Measurements from ENCODE around the gene VPS45.
"Not testable (repeated sequence)": the region's sequence is repeated elsewhere in the genome, so short reads cannot be mapped to it uniquely, and the experiment has no call there.

VPS45 gene

DNA sequence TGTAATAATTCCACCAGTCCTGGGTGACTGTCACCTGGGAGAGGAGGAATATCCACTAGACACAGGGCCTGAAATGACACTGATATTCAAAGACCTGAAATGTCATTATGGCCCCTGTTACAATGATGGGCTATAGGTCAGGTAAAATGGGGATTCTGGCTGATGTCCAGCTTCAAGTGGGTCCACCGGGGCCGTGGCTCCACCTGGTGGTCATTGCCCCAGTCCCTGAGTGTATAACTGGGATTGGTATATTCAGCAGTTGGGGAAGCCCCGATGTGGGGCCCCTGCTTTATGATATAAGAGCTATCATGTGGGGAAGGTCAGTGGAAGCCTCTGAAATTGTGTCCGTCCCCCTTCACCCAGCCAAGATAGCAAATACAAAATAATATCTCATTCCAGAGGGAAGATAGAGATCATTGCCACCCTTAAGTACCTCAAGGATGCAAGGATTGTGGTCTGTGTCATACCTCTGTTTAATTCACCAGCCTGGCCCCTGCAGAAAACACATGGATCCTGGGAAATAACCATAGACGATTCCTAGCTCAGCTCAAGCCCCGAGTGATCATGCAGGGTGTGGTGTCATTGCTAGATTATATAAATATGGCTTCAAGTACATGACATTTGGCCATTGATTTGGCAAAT, 101.5 kb downstream of the VPS45 start:
- H3K4me1 Mint-ChIP-seq (ENCODE audit: low read depth): peaks cover 19% of the 10 kb centered on the region

DNA sequence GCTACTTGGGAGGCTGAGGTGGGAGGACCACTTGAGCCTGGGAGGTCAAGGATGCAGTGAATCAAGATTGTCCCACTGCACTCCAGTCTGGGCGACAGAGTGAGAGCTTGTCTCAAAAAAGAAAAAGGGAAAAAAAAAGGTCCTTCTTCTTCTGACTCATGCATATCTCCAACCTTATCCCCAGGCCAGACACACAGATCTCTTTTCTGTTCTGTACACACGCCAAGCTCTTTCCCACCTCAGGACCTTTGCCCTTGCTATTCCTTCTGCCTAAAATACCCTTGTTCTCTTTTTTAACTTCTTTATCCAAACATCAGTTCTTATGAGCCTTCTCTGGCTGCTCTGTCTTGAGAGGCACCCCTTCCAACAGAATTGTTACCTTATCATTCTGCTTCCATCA, 104.2 kb downstream of the VPS45 start:
- Mint-ChIP-seq H3K9me3 (no peaks in the 10 kb centered on the region), H3K4me3 (no peak overlapping the region), H3K27me3 (no peaks in the 10 kb centered on the region), H3K27ac (no peak overlapping the region), H3K36me3 (ENCODE audit: low read depth) (no peaks in the 10 kb centered on the region), H3K4me1 (ENCODE audit: low read depth) (no peaks in the 10 kb centered on the region)

More for the DNA sequence above, 101.5 kb downstream of the VPS45 start:
- Mint-ChIP-seq H3K4me3 (no peak overlapping the region), H3K36me3 (ENCODE audit: low read depth) (no peaks in the 10 kb centered on the region), H3K27ac (no peak overlapping the region), H3K9me3 (no peaks in the 10 kb centered on the region), H3K27me3 (no peaks in the 10 kb centered on the region)

DNA sequence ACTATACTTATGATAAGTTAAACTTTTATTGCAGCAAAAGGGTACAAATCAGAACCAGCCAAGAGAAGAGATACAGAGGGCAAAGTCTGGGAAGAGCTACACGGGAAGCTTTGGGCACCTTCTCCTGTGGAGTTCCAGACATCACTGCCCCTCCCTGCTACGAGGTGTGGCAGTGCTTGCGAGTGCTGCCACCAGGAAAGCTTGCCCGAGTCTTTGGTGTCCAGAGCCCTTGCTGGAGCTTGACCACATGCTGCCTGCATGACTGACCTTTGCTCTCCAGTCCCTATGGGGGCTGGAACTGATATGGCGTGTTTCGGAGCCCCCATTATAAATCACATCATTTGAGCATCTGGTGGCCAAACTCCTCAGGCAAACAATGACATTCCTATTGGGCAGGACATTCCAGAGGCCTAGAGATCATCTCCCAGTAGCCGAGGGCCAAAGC, 105.6 kb downstream of the VPS45 start:
- no peaks in the 10 kb centered on the region for H3K9me3 Mint-ChIP-seq
- no peak overlapping the region for H3K4me3 Mint-ChIP-seq
- no peaks in the 10 kb centered on the region for H3K4me1 Mint-ChIP-seq (ENCODE audit: low read depth)
- H3K27me3 Mint-ChIP-seq: no peaks in the 10 kb centered on the region
- H3K36me3 Mint-ChIP-seq (ENCODE audit: low read depth): no peaks in the 10 kb centered on the region
- no peak overlapping the region for H3K27ac Mint-ChIP-seq

DNA sequence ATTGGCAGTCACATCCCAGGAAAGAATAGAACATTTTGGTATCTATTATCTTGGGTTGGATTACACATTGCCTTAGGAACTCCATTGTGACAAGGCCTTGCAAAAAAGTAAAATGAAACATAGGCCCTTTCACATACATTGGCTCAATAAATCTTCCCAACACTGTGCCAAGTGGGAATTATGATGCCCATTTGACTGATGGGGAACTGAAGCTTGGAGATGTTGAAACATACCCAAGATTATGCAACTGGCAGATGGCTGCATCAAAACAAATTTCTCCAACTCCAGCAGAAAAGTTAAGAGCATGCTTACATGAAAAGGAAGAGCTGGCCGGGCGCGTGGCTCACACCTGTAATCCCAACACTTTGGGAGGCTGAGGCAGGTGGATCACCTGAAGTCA, 109.0 kb downstream of the VPS45 start:
- H3K4me1 Mint-ChIP-seq (ENCODE audit: low read depth): no peaks in the 10 kb centered on the region
- no peaks in the 10 kb centered on the region for H3K27me3 Mint-ChIP-seq
- no peaks in the 10 kb centered on the region for H3K36me3 Mint-ChIP-seq (ENCODE audit: low read depth)
- no peaks in the 10 kb centered on the region for H3K9me3 Mint-ChIP-seq
- H3K27ac Mint-ChIP-seq: no peak overlapping the region
- H3K4me3 Mint-ChIP-seq: no peak overlapping the region

DNA sequence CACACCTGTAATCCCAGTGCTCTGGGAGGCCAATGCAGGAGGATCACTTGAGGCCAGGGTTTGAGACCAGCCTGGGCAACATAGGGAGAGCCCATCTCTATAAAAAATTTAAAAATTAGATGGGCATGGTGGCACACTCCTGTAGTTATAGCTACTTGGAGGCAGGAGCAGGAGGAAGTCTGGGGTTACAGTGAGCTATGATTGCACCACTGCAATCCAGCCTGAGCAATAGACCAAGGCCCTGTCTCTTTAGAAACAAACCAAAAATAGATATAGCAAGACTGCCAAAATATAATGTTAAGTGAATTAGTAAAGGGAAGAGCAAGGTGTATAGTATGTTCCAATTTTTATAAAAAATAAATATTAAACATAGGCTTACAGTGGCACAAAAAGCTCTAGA, 111.0 kb downstream of the VPS45 start:
- Mint-ChIP-seq H3K36me3 (ENCODE audit: low read depth) (no peaks in the 10 kb centered on the region), H3K27ac (no peak overlapping the region), H3K4me3 (no peak overlapping the region), H3K9me3 (no peaks in the 10 kb centered on the region), H3K4me1 (ENCODE audit: low read depth) (no peaks in the 10 kb centered on the region), H3K27me3 (no peaks in the 10 kb centered on the region)

DNA sequence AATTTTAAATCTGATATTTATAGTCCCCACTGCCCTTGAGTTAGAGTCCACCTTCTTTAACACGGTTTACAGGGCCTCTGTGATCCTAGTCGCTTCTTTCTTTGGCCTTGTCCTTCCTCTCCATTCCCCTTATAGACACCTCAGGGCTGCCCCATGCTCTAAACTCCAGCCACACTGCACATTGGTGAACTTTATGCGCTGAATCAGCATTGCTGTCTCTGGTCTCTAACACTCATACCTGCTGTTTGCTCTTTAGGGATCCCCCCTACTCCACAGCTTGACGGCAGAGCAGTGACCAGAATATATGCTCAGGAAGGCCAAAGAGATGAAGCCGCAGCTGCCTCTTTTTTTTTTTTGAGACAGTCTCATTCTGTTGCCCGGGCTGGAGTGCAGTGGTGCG, 112.3 kb downstream of the VPS45 start:
- no peaks in the 10 kb centered on the region for H3K27me3 Mint-ChIP-seq
- no peaks in the 10 kb centered on the region for H3K9me3 Mint-ChIP-seq
- no peak overlapping the region for H3K4me3 Mint-ChIP-seq
- H3K4me1 Mint-ChIP-seq (ENCODE audit: low read depth): no peaks in the 10 kb centered on the region
- no peak overlapping the region for H3K27ac Mint-ChIP-seq
- H3K36me3 Mint-ChIP-seq (ENCODE audit: low read depth): no peaks in the 10 kb centered on the region

DNA sequence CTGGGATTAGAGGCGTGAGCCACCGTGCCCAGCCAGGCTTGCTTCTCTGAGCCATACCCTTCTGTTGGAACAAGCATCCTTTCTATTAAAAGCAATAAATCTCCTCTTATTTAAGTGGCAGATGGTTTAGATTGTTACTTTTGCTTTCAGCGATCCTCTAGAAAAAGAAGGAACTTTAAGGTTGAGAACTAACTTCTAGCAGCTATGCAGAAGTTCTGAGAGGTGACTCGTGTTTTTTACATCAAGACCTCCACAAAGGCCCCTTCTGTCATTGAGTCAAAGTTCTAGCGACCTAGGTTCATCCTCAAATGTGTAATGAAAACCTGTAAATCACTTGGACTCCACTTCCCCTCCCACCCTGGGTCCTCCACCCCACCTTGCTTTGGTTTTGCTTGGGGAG, 112.9 kb downstream of the VPS45 start:
- Mint-ChIP-seq H3K27ac (no peak overlapping the region), H3K4me1 (ENCODE audit: low read depth) (no peaks in the 10 kb centered on the region), H3K27me3 (no peaks in the 10 kb centered on the region), H3K9me3 (no peaks in the 10 kb centered on the region), H3K36me3 (ENCODE audit: low read depth) (no peaks in the 10 kb centered on the region), H3K4me3 (no peak overlapping the region)

DNA sequence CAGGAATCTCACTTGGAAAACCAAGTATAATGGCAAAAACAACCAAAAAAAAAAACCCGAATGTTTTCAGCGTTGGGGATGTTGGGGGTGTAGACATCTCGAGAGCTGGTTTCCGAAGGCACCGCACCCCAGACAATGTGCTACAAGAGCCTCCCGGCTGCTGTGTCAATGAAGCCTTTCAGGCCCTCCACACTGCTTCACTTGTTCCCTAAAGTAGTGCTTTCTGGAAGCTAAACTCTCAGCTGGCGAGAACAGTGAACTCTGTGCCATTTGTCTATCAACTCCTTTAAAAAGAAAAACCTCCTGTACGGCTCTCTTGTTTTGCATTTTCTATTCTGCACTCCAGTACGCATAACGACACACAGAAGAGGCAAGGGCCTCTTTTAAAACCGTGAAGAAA, 114.7 kb downstream of the VPS45 start:
- H3K27me3 Mint-ChIP-seq: no peaks in the 10 kb centered on the region
- no peaks in the 10 kb centered on the region for H3K9me3 Mint-ChIP-seq
- peaks cover 6% of the 10 kb centered on the region for H3K4me1 Mint-ChIP-seq (ENCODE audit: low read depth)
- no peaks in the 10 kb centered on the region for H3K36me3 Mint-ChIP-seq (ENCODE audit: low read depth)
- no peak overlapping the region for H3K4me3 Mint-ChIP-seq
- H3K27ac Mint-ChIP-seq: no peak overlapping the region

DNA sequence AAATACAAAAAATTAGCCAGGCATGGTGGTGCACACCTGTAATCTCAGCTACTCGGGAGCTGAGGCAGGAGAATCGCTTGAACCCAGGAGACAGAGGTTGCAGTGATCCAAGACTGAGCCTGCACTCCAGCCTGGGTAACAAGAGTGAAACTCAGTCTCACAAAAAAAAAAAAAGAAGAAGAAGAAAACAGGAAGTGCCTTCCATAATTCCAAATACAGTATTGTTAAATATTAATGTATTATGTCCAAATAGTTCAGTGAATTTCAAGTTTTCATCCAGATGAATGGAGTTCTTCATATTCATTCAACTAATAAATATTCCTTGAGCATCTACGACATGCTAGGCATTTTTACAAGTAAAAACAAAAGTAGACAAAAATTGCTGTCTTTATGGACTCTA, 115.5 kb downstream of the VPS45 start:
- H3K4me3 Mint-ChIP-seq: no peak overlapping the region
- no peaks in the 10 kb centered on the region for H3K27me3 Mint-ChIP-seq
- H3K9me3 Mint-ChIP-seq: no peaks in the 10 kb centered on the region
- no peaks in the 10 kb centered on the region for H3K36me3 Mint-ChIP-seq (ENCODE audit: low read depth)
- H3K27ac Mint-ChIP-seq: no peak overlapping the region
- H3K4me1 Mint-ChIP-seq (ENCODE audit: low read depth): peaks cover 13% of the 10 kb centered on the region

DNA sequence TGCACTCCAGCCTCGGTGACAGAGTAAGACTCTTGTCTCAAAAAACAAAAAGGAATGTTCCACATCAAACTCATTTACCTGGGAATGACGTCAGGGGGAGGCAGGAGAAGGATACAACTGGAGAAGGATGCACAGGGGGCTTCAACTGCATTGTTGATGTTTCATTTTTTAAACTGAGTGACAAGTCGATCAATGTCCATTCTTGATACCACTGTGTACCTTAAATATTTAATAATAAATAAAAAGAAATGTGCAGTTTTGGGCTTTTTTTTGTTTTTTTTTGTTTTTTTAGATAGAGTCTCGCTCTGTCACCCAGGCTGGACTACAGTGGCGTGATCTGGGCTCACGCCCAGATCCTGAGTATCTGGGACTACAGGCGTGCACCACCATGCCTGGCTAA, 117.9 kb downstream of the VPS45 start:
- Mint-ChIP-seq H3K4me3 (no peak overlapping the region), H3K27me3 (no peaks in the 10 kb centered on the region), H3K4me1 (ENCODE audit: low read depth) (peaks cover 13% of the 10 kb centered on the region), H3K27ac (no peak overlapping the region), H3K36me3 (ENCODE audit: low read depth) (no peaks in the 10 kb centered on the region), H3K9me3 (no peaks in the 10 kb centered on the region)

DNA sequence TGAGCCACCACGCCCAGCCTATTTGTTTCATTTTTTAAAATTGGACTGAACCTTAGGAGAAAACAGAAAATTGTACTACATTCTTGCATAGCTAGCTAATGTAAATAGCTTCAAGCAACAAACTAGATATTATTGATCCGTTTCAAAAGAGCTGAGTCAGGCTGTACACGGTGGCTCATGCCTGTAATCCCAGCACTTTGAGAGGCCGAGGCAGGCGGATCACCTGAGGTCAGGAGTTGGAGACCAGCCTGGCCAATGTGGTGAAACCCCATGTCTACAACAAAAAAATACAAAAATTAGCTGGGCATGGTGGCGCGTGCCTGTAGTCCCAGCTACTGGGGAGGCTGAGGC, 118.8 kb downstream of the VPS45 start:
- peaks cover 13% of the 10 kb centered on the region for H3K4me1 Mint-ChIP-seq (ENCODE audit: low read depth)
- not testable (repeated sequence) for H3K9me3 Mint-ChIP-seq; H3K27me3 Mint-ChIP-seq; H3K36me3 Mint-ChIP-seq (ENCODE audit: low read depth); H3K4me3 Mint-ChIP-seq; H3K27ac Mint-ChIP-seq

DNA sequence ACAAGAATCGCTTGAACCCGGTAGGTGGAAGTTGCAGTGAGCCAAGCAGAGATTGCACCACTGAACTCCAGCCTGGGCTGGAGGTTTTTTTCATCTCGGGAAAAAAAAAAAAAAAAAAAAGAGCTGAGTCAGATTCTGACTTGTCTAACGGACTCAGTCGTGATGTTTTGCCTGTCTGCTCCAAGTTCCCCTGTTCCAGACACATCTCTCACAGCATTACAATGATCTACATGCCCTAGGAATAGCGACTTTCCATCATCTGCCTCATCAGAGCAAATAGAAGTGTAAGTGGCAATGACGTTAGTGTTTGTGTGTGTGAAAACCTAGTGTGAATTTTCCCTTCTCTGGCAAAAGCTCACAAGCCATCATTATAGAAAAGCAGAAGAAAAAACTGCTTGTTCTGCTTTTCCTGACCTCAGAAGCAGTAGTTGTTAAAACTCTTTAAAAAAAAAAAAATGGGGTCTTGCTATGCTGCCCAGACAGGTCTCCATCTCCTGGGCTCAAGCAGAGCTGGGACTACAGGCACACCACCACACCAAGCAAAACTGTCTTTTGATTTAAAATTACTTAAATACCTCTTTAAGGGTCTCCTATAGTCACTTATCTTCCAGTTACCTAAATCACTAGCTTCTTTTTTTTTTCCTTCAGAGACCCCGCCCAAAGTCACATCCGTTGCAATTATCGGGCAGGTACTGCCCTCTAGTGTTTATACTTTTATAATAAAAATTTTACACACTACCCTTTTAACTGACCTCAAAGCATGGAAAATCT, 119.4 kb downstream of the VPS45 start:
- Mint-ChIP-seq H3K4me3 (peak overlapping the region; percentile 63), H3K9me3 (no peaks in the 10 kb centered on the region), H3K36me3 (ENCODE audit: low read depth) (no peaks in the 10 kb centered on the region), H3K27ac (peak overlapping the region; percentile 26), H3K4me1 (ENCODE audit: low read depth) (peaks cover 13% of the 10 kb centered on the region), H3K27me3 (no peaks in the 10 kb centered on the region)

DNA sequence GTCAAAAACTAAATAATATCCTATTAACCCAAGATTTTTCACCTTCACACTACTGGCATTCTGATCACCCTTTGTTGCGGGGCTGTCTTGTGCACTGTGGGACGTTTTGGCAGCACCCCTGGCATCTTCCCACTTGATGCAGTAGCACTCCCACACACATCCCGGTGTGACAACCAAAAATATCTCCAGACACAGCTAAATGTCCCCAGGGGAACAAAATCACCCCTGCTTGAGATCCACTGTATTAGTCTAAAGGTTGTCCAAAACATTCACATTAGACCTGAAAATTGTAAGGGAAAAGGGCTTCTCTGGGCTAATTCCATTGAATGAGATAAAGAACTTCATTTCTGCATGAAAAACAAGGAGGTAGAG, 120.0 kb downstream of the VPS45 start:
- Mint-ChIP-seq H3K27me3 (no peaks in the 10 kb centered on the region), H3K27ac (no peak overlapping the region), H3K4me1 (ENCODE audit: low read depth) (peaks cover 13% of the 10 kb centered on the region), H3K36me3 (ENCODE audit: low read depth) (no peaks in the 10 kb centered on the region), H3K4me3 (no peak overlapping the region), H3K9me3 (no peaks in the 10 kb centered on the region)

DNA sequence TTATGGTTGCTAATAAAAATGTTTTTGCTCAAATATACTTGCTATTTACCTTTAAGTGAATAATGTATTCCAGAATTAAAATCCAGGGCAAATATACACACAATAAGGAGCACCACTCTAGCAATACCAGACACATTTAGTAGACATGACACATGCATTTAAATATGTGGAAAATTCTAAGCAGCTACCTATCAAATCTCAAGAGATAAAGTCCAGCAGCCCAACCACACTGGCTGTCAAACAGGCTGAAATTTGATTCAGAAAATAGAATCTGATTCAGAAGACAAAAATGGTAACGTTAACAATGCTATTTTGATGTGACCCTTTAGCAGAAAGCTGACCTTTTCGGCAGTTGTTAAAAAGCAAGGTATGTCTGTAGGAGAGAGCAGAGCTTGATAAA, 124.4 kb downstream of the VPS45 start:
- Mint-ChIP-seq H3K27ac (no peak overlapping the region), H3K4me1 (ENCODE audit: low read depth) (peaks cover 9% of the 10 kb centered on the region), H3K27me3 (peaks cover 4% of the 10 kb centered on the region), H3K4me3 (no peak overlapping the region), H3K36me3 (ENCODE audit: low read depth) (no peaks in the 10 kb centered on the region), H3K9me3 (no peaks in the 10 kb centered on the region)

DNA sequence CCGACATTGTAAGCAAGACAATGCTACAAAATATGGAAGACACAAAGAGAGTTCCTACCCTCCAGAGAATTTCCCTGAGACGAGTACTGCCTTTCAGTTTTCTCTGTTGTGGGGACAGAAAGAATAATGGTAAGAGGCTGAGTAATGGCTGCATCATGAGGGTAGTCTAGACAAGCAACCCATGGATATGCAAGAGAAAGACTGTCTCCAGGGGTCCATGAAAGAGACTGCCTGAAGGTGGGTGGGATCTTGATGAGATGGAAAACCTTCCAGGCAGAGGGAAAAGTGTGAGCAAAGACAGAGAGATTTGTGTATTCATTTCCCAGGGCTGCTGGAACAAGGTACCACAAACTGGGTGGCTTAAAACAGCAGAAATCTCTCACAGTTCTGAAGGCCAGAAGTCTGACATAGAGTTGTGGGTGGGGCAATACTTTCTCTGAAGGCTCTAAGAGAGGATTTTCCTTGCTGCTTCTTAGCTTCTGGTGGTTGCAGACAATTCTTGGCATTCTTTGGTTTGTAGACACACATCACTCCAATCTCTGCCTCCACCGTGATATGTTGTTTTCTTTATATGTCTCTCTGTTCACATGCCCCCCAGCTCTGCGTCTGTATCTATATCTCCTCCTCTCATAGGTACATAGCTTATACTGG, 126.9 kb downstream of the VPS45 start:
- Mint-ChIP-seq H3K36me3 (ENCODE audit: low read depth) (no peaks in the 10 kb centered on the region), H3K9me3 (no peaks in the 10 kb centered on the region), H3K4me3 (no peak overlapping the region), H3K27ac (no peak overlapping the region), H3K4me1 (ENCODE audit: low read depth) (no peaks in the 10 kb centered on the region), H3K27me3 (peaks cover 4% of the 10 kb centered on the region)
